Esophagus muscularis mucosa (tissue), 4 donors: ENCODE measurements around the gene ALG5.

ENCODE experiments used
- EP300 ChIP-seq: sonication (generic); formaldehyde crosslinking; IDR thresholded peaks from one replicate; pipeline ENCODE4 v1.6.1; 2017; ENCODE audit warnings: antibody characterized with exemption
- POLR2A ChIP-seq: fragments of 450-650 bp; IDR thresholded peaks from one replicate; pipeline ENCODE4 v1.6.1; 2017; ENCODE audit warnings: antibody characterized with exemption, moderate library complexity, mild to moderate bottlenecking, low read depth
- POLR2AphosphoS5 ChIP-seq, 2 donors: sonication (generic); formaldehyde crosslinking; IDR thresholded peaks; one replicate each; pipeline ENCODE4 v1.6.1; 2017; ENCODE audit warnings: antibody characterized with exemption in 2 of 2
- TF ChIP-seq, protein P1 (sequence below), 3 experiments: fragments of 200-600 bp in 2 of 3; fragments of 450-650 bp in 1 of 3; sonication (generic) in 2 of 3; IDR thresholded peaks; one replicate each; pipeline ENCODE4 v1.5.1; 2017 to 2019; ENCODE audit warnings: antibody characterized with exemption in 3 of 3, mild to moderate bottlenecking in 2 of 3, moderate library complexity in 1 of 3

- TF ChIP-seq, protein P1, sequence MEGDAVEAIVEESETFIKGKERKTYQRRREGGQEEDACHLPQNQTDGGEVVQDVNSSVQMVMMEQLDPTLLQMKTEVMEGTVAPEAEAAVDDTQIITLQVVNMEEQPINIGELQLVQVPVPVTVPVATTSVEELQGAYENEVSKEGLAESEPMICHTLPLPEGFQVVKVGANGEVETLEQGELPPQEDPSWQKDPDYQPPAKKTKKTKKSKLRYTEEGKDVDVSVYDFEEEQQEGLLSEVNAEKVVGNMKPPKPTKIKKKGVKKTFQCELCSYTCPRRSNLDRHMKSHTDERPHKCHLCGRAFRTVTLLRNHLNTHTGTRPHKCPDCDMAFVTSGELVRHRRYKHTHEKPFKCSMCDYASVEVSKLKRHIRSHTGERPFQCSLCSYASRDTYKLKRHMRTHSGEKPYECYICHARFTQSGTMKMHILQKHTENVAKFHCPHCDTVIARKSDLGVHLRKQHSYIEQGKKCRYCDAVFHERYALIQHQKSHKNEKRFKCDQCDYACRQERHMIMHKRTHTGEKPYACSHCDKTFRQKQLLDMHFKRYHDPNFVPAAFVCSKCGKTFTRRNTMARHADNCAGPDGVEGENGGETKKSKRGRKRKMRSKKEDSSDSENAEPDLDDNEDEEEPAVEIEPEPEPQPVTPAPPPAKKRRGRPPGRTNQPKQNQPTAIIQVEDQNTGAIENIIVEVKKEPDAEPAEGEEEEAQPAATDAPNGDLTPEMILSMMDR (IDR thresholded peaks at IDR 0.05) = no peak
- TF ChIP-seq EP300 = no peak
- TF ChIP-seq POLR2AphosphoS5 (IDR thresholded peaks at IDR 0.05) = no peak
- no peak for TF ChIP-seq POLR2A
Observed at GRCh38 chr13:36979361-36980050, 19.6 kb downstream of the ALG5 start.
